WTC11 (cell line): ENCODE data around the gene EFHD1. TPM values are rescaled to one million over a fixed set of nuclear protein-coding genes. Genes with fewer than 3 reads are reported as not detected.

ENCODE experiments used
- ATAC-seq: fragments of 200-7000 bp; cut with Tn5 transposase; 2 replicates; pipeline ENCODE4 v1.10.0; 2021; ENCODE audit warnings: mild to moderate bottlenecking, moderate library complexity
- CTCF ChIA-PET: fragments of 300-600 bp; sonication (Branson Sonifier 250); formaldehyde crosslinking; loops from one replicate; lab custom pipeline; 2021; ENCODE audit warnings: antibody characterized with exemption; lab: Charles Lee
- POLR2A ChIA-PET: fragments of 350-600 bp; sonication (Branson Sonifier 250); formaldehyde crosslinking; loops from one replicate; lab custom pipeline; 2021; ENCODE audit warnings: antibody characterized with exemption; lab: Charles Lee
- DNase-seq: peaks from one replicate; pipeline ENCODE4 v3.0.0; 2021; ENCODE audit warnings: low spot score
- H3K27ac Mint-ChIP-seq: 2 replicates; pipeline ENCODE4 v1.8.0; 2021; ENCODE audit warnings: mixed read lengths
- H3K27me3 Mint-ChIP-seq: 2 replicates; pipeline ENCODE4 v1.8.0; 2021; ENCODE audit warnings: low read depth, mild to moderate bottlenecking, moderate library complexity, mixed read lengths
- H3K36me3 Mint-ChIP-seq: 2 replicates; pipeline ENCODE4 v1.8.0; 2021; ENCODE audit warnings: mixed read lengths
- H3K4me1 Mint-ChIP-seq: 2 replicates; pipeline ENCODE4 v1.8.0; 2022; ENCODE audit warnings: mixed read lengths
- H3K4me3 Mint-ChIP-seq: 2 replicates; pipeline ENCODE4 v1.8.0; 2021; ENCODE audit warnings: mild to moderate bottlenecking, moderate library complexity, mixed read lengths
- H3K9me3 Mint-ChIP-seq: 2 replicates; pipeline ENCODE4 v1.8.0; 2021; ENCODE audit warnings: mixed read lengths
- ATF1 ChIP-seq: sonication (generic); formaldehyde crosslinking; IDR thresholded peaks from 2 replicates; pipeline ENCODE4 v1.8.1; 2023; ENCODE audit warnings: mild to moderate bottlenecking, moderate library complexity, missing genetic modification reagents
- CBFB ChIP-seq: sonication (generic); formaldehyde crosslinking; IDR thresholded peaks from 2 replicates; pipeline ENCODE4 v1.8.1; 2022; ENCODE audit warnings: mild to moderate bottlenecking, low read depth, missing genetic modification reagents
- CREB1 ChIP-seq: sonication (generic); formaldehyde crosslinking; IDR thresholded peaks from 2 replicates; pipeline ENCODE4 v1.8.0; 2023; ENCODE audit warnings: mild to moderate bottlenecking, missing genetic modification reagents
- CREM ChIP-seq: sonication (generic); formaldehyde crosslinking; IDR thresholded peaks from 2 replicates; pipeline ENCODE4 v1.8.1; 2022; ENCODE audit warnings: mild to moderate bottlenecking, missing genetic modification reagents, moderate library complexity
- ESRRA ChIP-seq: sonication (generic); formaldehyde crosslinking; IDR thresholded peaks from 2 replicates; pipeline ENCODE4 v1.8.1; 2022; ENCODE audit warnings: mild to moderate bottlenecking, missing genetic modification reagents, borderline replicate concordance
- FOXJ3 ChIP-seq: sonication (generic); formaldehyde crosslinking; IDR thresholded peaks from 2 replicates; pipeline ENCODE4 v1.9.0; 2021; ENCODE audit warnings: missing genetic modification reagents, mild to moderate bottlenecking, borderline replicate concordance
- GABPB1 ChIP-seq: sonication (generic); formaldehyde crosslinking; IDR thresholded peaks from 2 replicates; pipeline ENCODE4 v1.8.1; 2023; ENCODE audit warnings: mild to moderate bottlenecking, missing genetic modification reagents
- GTF2I ChIP-seq: fragments of 250-450 bp; sonication (Bioruptor Pico); conservative IDR thresholded peaks from 2 replicates; pipeline ENCODE4 v1.4.0; 2021; ENCODE audit warnings: mild to moderate bottlenecking
- NFE2L1 ChIP-seq: sonication (generic); formaldehyde crosslinking; IDR thresholded peaks from 2 replicates; pipeline ENCODE4 v1.8.1; 2023; ENCODE audit warnings: missing genetic modification reagents
- NFYB ChIP-seq: sonication (generic); formaldehyde crosslinking; conservative IDR thresholded peaks from 2 replicates; pipeline ENCODE4 v1.8.0; 2022; ENCODE audit warnings: low read depth, missing genetic modification reagents
- NR2C2 ChIP-seq: sonication (generic); formaldehyde crosslinking; IDR thresholded peaks from 2 replicates; pipeline ENCODE4 v1.8.0; 2022; ENCODE audit warnings: mild to moderate bottlenecking, missing genetic modification reagents
- NR3C1 ChIP-seq: sonication (generic); formaldehyde crosslinking; conservative IDR thresholded peaks from 2 replicates; pipeline ENCODE4 v1.8.1; 2023; ENCODE audit warnings: low read depth, mild to moderate bottlenecking, missing genetic modification reagents
- PRRX2 ChIP-seq: fragments of 250-450 bp; sonication (Bioruptor Pico); IDR thresholded peaks from 2 replicates; pipeline ENCODE4 v1.8.0; 2021; ENCODE audit warnings: mild to moderate bottlenecking
- SMAD4 ChIP-seq: sonication (generic); formaldehyde crosslinking; IDR thresholded peaks from 2 replicates; pipeline ENCODE4 v1.8.0; 2022; ENCODE audit warnings: mild to moderate bottlenecking, missing genetic modification reagents
- ZNF263 ChIP-seq: sonication (generic); formaldehyde crosslinking; IDR thresholded peaks from 2 replicates; pipeline ENCODE4 v1.8.1; 2022; ENCODE audit warnings: low read depth, mild to moderate bottlenecking, moderate library complexity, missing genetic modification reagents
- ZNF317 ChIP-seq: sonication (generic); formaldehyde crosslinking; IDR thresholded peaks from 2 replicates; pipeline ENCODE4 v1.8.1; 2023; ENCODE audit warnings: low read depth, mild to moderate bottlenecking, moderate library complexity, missing genetic modification reagents, borderline replicate concordance
- ZNF396 ChIP-seq: fragments of 250-450 bp; sonication (Bioruptor Pico); IDR thresholded peaks from 2 replicates; pipeline ENCODE4 v1.8.0; 2021; ENCODE audit warnings: mild to moderate bottlenecking, moderate library complexity, borderline replicate concordance
- ZNF416 ChIP-seq: fragments of 250-450 bp; sonication (Bioruptor Pico); IDR thresholded peaks from 2 replicates; pipeline ENCODE4 v1.9.0; 2021; ENCODE audit warnings: mild to moderate bottlenecking, inconsistent platforms
- ZNF671 ChIP-seq: fragments of 250-450 bp; sonication (Bioruptor Pico); IDR thresholded peaks from 2 replicates; pipeline ENCODE4 v1.8.0; 2021; ENCODE audit warnings: mild to moderate bottlenecking
- total RNA-seq: library from RNA; stranded (reverse); gene quantifications from 3 replicates; pipeline ENCODE4 v1.2.3, GENCODE V29; 2021
- TF ChIP-seq, protein P1 (sequence below): sonication (generic); formaldehyde crosslinking; IDR thresholded peaks from 2 replicates; pipeline ENCODE4 v1.8.1; 2022; ENCODE audit warnings: missing genetic modification reagents, borderline replicate concordance
- TF ChIP-seq, protein P2 (sequence below): sonication (generic); formaldehyde crosslinking; IDR thresholded peaks from 2 replicates; pipeline ENCODE4 v1.8.1; 2023; ENCODE audit warnings: mild to moderate bottlenecking, missing genetic modification reagents, moderate library complexity
- TF ChIP-seq, protein P3 (sequence below): sonication (generic); formaldehyde crosslinking; IDR thresholded peaks from 2 replicates; pipeline ENCODE4 v1.8.0; 2022; ENCODE audit warnings: mild to moderate bottlenecking, missing genetic modification reagents
- TF ChIP-seq, protein P4 (sequence below): sonication (generic); formaldehyde crosslinking; IDR thresholded peaks from 2 replicates; pipeline ENCODE4 v1.8.1; 2022; ENCODE audit warnings: low read depth, mild to moderate bottlenecking, moderate library complexity, missing genetic modification reagents, borderline replicate concordance
- TF ChIP-seq, protein P5 (sequence below): sonication (generic); formaldehyde crosslinking; IDR thresholded peaks from 2 replicates; pipeline ENCODE4 v1.8.1; 2023; ENCODE audit warnings: mild to moderate bottlenecking, missing genetic modification reagents
- TF ChIP-seq, protein P6 (sequence below): sonication (generic); formaldehyde crosslinking; IDR thresholded peaks from 2 replicates; pipeline ENCODE4 v1.8.1; 2022; ENCODE audit warnings: mild to moderate bottlenecking, missing genetic modification reagents, moderate library complexity, borderline replicate concordance

Gene EFHD1
- total RNA-seq, 1 experiment from 2014 or later = 6.1 TPM

DNA sequence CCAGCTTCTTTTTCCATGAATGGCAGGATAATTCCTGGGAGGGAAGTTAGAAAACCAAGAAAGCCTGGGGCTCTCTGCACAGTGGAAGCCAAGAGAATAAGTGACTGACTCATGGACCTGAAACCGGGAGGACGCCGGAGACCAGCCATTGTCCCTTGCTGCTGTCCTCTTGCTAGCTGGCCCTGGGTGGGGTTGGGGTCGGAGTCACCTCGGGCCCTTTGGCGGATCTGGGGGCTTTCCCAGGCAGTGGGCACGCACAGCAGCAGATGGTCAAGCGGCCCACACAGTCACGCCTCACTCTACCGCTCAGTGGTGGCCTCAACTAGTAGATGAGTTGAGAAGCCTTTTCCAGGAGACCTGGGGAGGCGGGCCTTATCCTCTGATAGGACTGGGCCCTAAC is 15.6 kb downstream of the EFHD1 start:
- Mint-ChIP-seq H3K4me3 (no peak overlapping the region), H3K36me3 (no peaks in the 10 kb centered on the region), H3K27ac (no peak overlapping the region), H3K27me3 (no peaks in the 10 kb centered on the region), H3K4me1 (peaks cover 4% of the 10 kb centered on the region), H3K9me3 (no peaks in the 10 kb centered on the region)
- peak; percentile 57 for ATAC-seq
- ChIA-PET CTCF (interaction anchor here (2.2 kb wide), 1 partner anchor 16 kb away, joined by 5 read pairs; the partner anchor contains the start of gene EFHD1), POLR2A (no interaction called here)
- no peak for DNase-seq
- TF ChIP-seq, protein P1, sequence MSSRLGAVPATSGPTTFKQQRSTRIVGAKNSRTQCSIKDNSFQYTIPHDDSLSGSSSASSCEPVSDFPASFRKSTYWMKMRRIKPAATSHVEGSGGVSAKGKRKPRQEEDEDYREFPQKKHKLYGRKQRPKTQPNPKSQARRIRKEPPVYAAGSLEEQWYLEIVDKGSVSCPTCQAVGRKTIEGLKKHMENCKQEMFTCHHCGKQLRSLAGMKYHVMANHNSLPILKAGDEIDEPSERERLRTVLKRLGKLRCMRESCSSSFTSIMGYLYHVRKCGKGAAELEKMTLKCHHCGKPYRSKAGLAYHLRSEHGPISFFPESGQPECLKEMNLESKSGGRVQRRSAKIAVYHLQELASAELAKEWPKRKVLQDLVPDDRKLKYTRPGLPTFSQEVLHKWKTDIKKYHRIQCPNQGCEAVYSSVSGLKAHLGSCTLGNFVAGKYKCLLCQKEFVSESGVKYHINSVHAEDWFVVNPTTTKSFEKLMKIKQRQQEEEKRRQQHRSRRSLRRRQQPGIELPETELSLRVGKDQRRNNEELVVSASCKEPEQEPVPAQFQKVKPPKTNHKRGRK (CRISPR knock-in tag) = no peak
- TF ChIP-seq NR2C2 (CRISPR knock-in tag) = no peak
- TF ChIP-seq CBFB (CRISPR knock-in tag) = no peak
- TF ChIP-seq ATF1 (CRISPR knock-in tag) = no peak
- TF ChIP-seq ZNF317 (CRISPR knock-in tag) = no peak
- no peak for TF ChIP-seq FOXJ3 (CRISPR knock-in tag)
- TF ChIP-seq ZNF671 (CRISPR knock-in tag) = no peak
- no peak for TF ChIP-seq ESRRA (CRISPR knock-in tag)
- no peak for TF ChIP-seq NFE2L1 (CRISPR knock-in tag)
- no peak for TF ChIP-seq GABPB1
- no peak for TF ChIP-seq NFYB (CRISPR knock-in tag)
- TF ChIP-seq SMAD4 (CRISPR knock-in tag) = no peak
- TF ChIP-seq, protein P2, sequence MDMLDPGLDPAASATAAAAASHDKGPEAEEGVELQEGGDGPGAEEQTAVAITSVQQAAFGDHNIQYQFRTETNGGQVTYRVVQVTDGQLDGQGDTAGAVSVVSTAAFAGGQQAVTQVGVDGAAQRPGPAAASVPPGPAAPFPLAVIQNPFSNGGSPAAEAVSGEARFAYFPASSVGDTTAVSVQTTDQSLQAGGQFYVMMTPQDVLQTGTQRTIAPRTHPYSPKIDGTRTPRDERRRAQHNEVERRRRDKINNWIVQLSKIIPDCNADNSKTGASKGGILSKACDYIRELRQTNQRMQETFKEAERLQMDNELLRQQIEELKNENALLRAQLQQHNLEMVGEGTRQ (CRISPR knock-in tag) = no peak
- no peak for TF ChIP-seq CREM (CRISPR knock-in tag)
- no peak for TF ChIP-seq NR3C1 (CRISPR knock-in tag)
- no peak for TF ChIP-seq ZNF396 (CRISPR knock-in tag)

DNA sequence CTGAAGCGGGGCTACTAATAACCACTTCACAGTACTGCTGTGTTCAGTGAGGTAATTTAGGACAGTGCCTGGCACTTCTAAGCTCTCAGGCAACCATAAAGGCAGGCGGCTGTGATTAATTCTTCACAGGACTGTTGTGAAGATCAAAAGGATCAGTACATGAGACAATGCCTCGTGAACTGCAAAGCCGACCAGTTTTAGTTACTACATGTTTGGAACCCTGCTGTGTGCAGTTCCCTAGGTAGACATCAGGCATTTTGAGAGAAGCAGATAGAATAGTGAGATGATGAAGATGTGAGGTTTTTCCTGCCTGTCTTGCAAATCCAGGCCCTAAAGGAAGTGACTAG is 19.1 kb downstream of the EFHD1 start:
- H3K4me1 Mint-ChIP-seq = peaks cover 4% of the 10 kb centered on the region
- no peaks in the 10 kb centered on the region for H3K36me3 Mint-ChIP-seq
- H3K27ac Mint-ChIP-seq = no peak overlapping the region
- TF ChIP-seq, protein P3, sequence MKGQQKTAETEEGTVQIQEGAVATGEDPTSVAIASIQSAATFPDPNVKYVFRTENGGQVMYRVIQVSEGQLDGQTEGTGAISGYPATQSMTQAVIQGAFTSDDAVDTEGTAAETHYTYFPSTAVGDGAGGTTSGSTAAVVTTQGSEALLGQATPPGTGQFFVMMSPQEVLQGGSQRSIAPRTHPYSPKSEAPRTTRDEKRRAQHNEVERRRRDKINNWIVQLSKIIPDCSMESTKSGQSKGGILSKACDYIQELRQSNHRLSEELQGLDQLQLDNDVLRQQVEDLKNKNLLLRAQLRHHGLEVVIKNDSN (CRISPR knock-in tag) = no peak
- TF ChIP-seq, all 79 proteins: peak for 0
- ChIA-PET POLR2A (no interaction called here), CTCF (no interaction called here)
- no peaks in the 10 kb centered on the region for H3K27me3 Mint-ChIP-seq
- ATAC-seq (no peak), DNase-seq (no peak)
- H3K4me3 Mint-ChIP-seq = no peak overlapping the region
- H3K9me3 Mint-ChIP-seq = no peaks in the 10 kb centered on the region

DNA sequence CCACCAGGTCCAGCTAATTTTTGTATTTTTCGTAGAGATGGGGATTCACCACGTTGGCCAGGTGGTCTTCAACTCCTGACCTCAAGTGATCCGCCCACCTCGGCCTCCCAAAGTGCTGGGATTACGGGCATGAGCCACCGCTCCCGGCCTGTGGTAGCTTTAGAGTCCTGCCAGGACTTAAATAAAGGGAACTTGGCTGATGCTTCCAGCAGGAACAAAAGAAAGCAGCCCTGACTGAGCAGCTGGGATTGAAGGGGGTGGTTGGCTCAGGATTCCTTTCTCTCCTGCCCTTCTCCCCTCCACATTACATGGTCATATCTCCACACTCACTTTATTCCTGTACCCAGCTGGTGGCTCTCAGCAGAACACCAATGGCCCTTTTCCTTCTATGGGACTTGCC is 20.0 kb downstream of the EFHD1 start:
- H3K4me1 Mint-ChIP-seq = peaks cover 4% of the 10 kb centered on the region
- ATAC-seq = no peak
- no peak for DNase-seq
- H3K4me3 Mint-ChIP-seq = no peak overlapping the region
- ChIA-PET POLR2A (no interaction called here), CTCF (interaction anchor here (0.6 kb wide), 1 partner anchor 63 kb away, joined by 3 read pairs; no protein-coding TSS in a partner anchor)
- no peaks in the 10 kb centered on the region for H3K9me3 Mint-ChIP-seq
- H3K27ac Mint-ChIP-seq = no peak overlapping the region
- H3K27me3 Mint-ChIP-seq = no peaks in the 10 kb centered on the region
- H3K36me3 Mint-ChIP-seq = no peaks in the 10 kb centered on the region
- TF ChIP-seq GTF2I (no peak), ZNF263 (no peak), CREM (CRISPR knock-in tag) (no peak), PRRX2 (CRISPR knock-in tag) (no peak), CREB1 (CRISPR knock-in tag) (no peak), ZNF416 (CRISPR knock-in tag) (no peak)
- TF ChIP-seq, protein P3 (CRISPR knock-in tag) = no peak
- TF ChIP-seq, protein P4, sequence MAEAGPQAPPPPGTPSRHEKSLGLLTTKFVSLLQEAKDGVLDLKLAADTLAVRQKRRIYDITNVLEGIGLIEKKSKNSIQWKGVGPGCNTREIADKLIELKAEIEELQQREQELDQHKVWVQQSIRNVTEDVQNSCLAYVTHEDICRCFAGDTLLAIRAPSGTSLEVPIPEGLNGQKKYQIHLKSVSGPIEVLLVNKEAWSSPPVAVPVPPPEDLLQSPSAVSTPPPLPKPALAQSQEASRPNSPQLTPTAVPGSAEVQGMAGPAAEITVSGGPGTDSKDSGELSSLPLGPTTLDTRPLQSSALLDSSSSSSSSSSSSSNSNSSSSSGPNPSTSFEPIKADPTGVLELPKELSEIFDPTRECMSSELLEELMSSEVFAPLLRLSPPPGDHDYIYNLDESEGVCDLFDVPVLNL (CRISPR knock-in tag) = no peak
- TF ChIP-seq, protein P5, sequence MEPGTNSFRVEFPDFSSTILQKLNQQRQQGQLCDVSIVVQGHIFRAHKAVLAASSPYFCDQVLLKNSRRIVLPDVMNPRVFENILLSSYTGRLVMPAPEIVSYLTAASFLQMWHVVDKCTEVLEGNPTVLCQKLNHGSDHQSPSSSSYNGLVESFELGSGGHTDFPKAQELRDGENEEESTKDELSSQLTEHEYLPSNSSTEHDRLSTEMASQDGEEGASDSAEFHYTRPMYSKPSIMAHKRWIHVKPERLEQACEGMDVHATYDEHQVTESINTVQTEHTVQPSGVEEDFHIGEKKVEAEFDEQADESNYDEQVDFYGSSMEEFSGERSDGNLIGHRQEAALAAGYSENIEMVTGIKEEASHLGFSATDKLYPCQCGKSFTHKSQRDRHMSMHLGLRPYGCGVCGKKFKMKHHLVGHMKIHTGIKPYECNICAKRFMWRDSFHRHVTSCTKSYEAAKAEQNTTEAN (CRISPR knock-in tag) = no peak
- TF ChIP-seq, protein P6, sequence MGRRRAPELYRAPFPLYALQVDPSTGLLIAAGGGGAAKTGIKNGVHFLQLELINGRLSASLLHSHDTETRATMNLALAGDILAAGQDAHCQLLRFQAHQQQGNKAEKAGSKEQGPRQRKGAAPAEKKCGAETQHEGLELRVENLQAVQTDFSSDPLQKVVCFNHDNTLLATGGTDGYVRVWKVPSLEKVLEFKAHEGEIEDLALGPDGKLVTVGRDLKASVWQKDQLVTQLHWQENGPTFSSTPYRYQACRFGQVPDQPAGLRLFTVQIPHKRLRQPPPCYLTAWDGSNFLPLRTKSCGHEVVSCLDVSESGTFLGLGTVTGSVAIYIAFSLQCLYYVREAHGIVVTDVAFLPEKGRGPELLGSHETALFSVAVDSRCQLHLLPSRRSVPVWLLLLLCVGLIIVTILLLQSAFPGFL (CRISPR knock-in tag) = no peak
